ENCODE data around the gene KRT23. TPM values are rescaled to one million over a fixed set of nuclear protein-coding genes. Genes with fewer than 3 reads are reported as not detected.

Gene KRT23
- total RNA-seq, 2 donors from 2014 or later = not detected

- 96 to 97% methylated on average over 4 of the region's 4 CpGs for whole genome bisulfite sequencing, 2 experiments (ENCODE audit: insufficient coverage in 1 of 2, insufficient read length in 1 of 2)
- Histone ChIP-seq H3K27me3 (ENCODE audit: control insufficient read depth, insufficient read depth, low read length, poor library complexity, severe bottlenecking) (no peaks in the 10 kb centered on the region), H3K4me1 (ENCODE audit: control insufficient read depth, insufficient read depth, low read length) (no peaks in the 10 kb centered on the region), H3K27ac (ENCODE audit: low read depth, low read length) (no peak overlapping the region), H3K9me3 (ENCODE audit: control insufficient read depth, low read length) (no peaks in the 10 kb centered on the region), H3K9ac (ENCODE audit: extremely low read depth, low read length, poor library complexity, severe bottlenecking) (no peak overlapping the region), H3K36me3 (ENCODE audit: control insufficient read depth, insufficient read depth, low read length) (no peaks in the 10 kb centered on the region), H3K4me3 (ENCODE audit: low read length) (no peak overlapping the region)
- no peak overlapping the region for H3K27ac Mint-ChIP-seq
- H3K4me3 Mint-ChIP-seq = no peak overlapping the region
- peaks cover 3% of the 10 kb centered on the region for H3K27me3 Mint-ChIP-seq (ENCODE audit: insufficient read depth)
- H3K4me1 Mint-ChIP-seq = peaks cover 20% of the 10 kb centered on the region
- no peaks in the 10 kb centered on the region for H3K36me3 Mint-ChIP-seq (ENCODE audit: low read depth)
- H3K9me3 Mint-ChIP-seq = peaks cover 1% of the 10 kb centered on the region
- DNase-seq = no peak
- TF ChIP-seq, protein P1, sequence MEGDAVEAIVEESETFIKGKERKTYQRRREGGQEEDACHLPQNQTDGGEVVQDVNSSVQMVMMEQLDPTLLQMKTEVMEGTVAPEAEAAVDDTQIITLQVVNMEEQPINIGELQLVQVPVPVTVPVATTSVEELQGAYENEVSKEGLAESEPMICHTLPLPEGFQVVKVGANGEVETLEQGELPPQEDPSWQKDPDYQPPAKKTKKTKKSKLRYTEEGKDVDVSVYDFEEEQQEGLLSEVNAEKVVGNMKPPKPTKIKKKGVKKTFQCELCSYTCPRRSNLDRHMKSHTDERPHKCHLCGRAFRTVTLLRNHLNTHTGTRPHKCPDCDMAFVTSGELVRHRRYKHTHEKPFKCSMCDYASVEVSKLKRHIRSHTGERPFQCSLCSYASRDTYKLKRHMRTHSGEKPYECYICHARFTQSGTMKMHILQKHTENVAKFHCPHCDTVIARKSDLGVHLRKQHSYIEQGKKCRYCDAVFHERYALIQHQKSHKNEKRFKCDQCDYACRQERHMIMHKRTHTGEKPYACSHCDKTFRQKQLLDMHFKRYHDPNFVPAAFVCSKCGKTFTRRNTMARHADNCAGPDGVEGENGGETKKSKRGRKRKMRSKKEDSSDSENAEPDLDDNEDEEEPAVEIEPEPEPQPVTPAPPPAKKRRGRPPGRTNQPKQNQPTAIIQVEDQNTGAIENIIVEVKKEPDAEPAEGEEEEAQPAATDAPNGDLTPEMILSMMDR (conservative IDR thresholded peaks at IDR 0.05) = no peak
Measured at GRCh38 chr17:40962059-40962561, 24.7 kb upstream of the KRT23 start.

DNA sequence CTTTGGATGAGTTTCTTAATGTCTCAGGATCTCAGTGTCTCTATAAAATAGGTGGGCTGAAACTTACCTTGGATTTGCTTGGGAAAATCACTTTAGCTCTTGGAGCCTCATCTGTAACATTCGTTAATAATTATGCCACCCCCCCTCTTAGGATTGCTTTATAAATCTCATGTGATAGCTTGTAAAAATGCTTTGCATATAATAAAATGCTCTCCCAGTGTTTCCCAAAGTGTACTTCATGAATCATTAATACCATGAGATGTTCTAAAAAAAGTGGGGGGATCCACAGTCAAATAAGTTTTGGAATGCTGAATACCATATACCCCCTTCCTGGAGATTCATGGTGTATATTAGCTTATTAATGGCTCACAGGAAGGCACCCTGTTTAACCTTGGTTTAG, 24.1 kb upstream of the KRT23 start:
- no peaks in the 10 kb centered on the region for H3K9me3 ChIP-seq (ENCODE audit: control insufficient read depth, low read length)
- no peak for DNase-seq
- H3K4me3 ChIP-seq (ENCODE audit: low read length) = no peak overlapping the region
- Mint-ChIP-seq H3K4me3 (no peak overlapping the region), H3K9me3 (peaks cover 1% of the 10 kb centered on the region), H3K36me3 (ENCODE audit: low read depth) (no peaks in the 10 kb centered on the region), H3K4me1 (peaks cover 25% of the 10 kb centered on the region), H3K27me3 (ENCODE audit: insufficient read depth) (peaks cover 3% of the 10 kb centered on the region), H3K27ac (no peak overlapping the region)
- H3K27ac ChIP-seq (ENCODE audit: low read depth, low read length) = no peak overlapping the region
- peaks cover 2% of the 10 kb centered on the region for H3K27me3 ChIP-seq (ENCODE audit: control insufficient read depth, insufficient read depth, low read length, poor library complexity, severe bottlenecking)
- no peaks in the 10 kb centered on the region for H3K36me3 ChIP-seq (ENCODE audit: control insufficient read depth, insufficient read depth, low read length)
- no peak overlapping the region for H3K9ac ChIP-seq (ENCODE audit: extremely low read depth, low read length, poor library complexity, severe bottlenecking)
- TF ChIP-seq, protein P1 (conservative IDR thresholded peaks at IDR 0.05) = no peak
- H3K4me1 ChIP-seq (ENCODE audit: control insufficient read depth, insufficient read depth, low read length) = no peaks in the 10 kb centered on the region
- WGBS, 2 experiments (ENCODE audit: insufficient coverage in 1 of 2, insufficient read length in 1 of 2) = 83% methylated on average over 1 of the region's 1 CpG; no CpG with 5 or more reads in 1 of the 2 experiments

- Histone ChIP-seq H3K9ac (ENCODE audit: extremely low read depth, low read length, poor library complexity, severe bottlenecking) (no peak overlapping the region), H3K36me3 (ENCODE audit: control insufficient read depth, insufficient read depth, low read length) (no peaks in the 10 kb centered on the region), H3K27ac (ENCODE audit: low read depth, low read length) (no peak overlapping the region), H3K4me1 (ENCODE audit: control insufficient read depth, insufficient read depth, low read length) (no peaks in the 10 kb centered on the region), H3K9me3 (ENCODE audit: control insufficient read depth, low read length) (no peaks in the 10 kb centered on the region), H3K4me3 (ENCODE audit: low read length) (no peak overlapping the region), H3K27me3 (ENCODE audit: control insufficient read depth, insufficient read depth, low read length, poor library complexity, severe bottlenecking) (peaks cover 13% of the 10 kb centered on the region)
- Mint-ChIP-seq H3K9me3 (no peaks in the 10 kb centered on the region), H3K27ac (no peak overlapping the region), H3K27me3 (ENCODE audit: insufficient read depth) (peaks cover 2% of the 10 kb centered on the region), H3K4me1 (peaks cover 25% of the 10 kb centered on the region), H3K4me3 (no peak overlapping the region), H3K36me3 (ENCODE audit: low read depth) (no peaks in the 10 kb centered on the region)
- TF ChIP-seq, protein P1 (conservative IDR thresholded peaks at IDR 0.05) = no peak
- 91 to 92% methylated on average over 10 of the region's 10 CpGs for WGBS, 2 experiments (ENCODE audit: insufficient coverage in 1 of 2, insufficient read length in 1 of 2)
- DNase-seq = peak; percentile 60
Measured at GRCh38 chr17:40960144-40960543, 22.7 kb upstream of the KRT23 start.

Data from endodermal cell (in vitro differentiated cells).